COLO668 (cell line): Measurements from ENCODE around the gene IGDCC3.
A peak's percentile ranks its signal among the peaks of the same experiment; 100 is the strongest.

Source experiments
- DNase-seq: peaks from one replicate; lab custom pipeline; 2025; ENCODE audit not compliant: unreplicated experiment; lab: John Stamatoyannopoulos, UW

Gene IGDCC3

GRCh38 chr15:65329288-65329983 lies 48.4 kb downstream of the IGDCC3 start:
- DNase-seq = no peak

- no peak for DNase-seq
Observed at GRCh38 chr15:65328506-65329287, 49.1 kb downstream of the IGDCC3 start.

- DNase-seq = no peak
Observed at GRCh38 chr15:65327651-65328393, 50.0 kb downstream of the IGDCC3 start.

GRCh38 chr15:65326818-65327217 lies 51.0 kb downstream of the IGDCC3 start:
- DNase-seq = no peak

- peak; percentile 26 for DNase-seq
Observed at GRCh38 chr15:65326117-65326526, 51.7 kb downstream of the IGDCC3 start.

DNA sequence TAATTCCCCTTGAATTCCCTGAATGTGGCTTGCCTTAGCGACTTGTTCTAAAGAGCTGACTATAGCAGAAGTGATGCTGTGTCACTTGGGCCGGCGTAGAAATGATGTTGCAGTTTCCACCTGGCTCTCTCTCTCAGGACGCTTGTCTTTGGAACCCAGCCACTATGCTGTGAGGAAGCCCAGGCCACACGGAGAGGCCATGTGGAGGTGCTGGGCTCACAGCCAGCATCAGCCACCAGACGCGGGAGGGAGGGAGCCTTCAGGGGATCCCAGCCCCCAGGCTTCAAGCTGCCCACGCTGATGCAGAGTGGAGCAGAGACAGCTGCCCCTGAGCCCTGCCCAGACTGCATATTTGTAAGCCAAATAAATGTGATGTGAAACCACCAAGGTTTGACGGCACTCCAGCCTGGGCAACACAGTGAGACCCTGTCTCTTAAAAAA lies 54.7 kb downstream of the IGDCC3 start:
- peak; percentile 12 for DNase-seq

DNA sequence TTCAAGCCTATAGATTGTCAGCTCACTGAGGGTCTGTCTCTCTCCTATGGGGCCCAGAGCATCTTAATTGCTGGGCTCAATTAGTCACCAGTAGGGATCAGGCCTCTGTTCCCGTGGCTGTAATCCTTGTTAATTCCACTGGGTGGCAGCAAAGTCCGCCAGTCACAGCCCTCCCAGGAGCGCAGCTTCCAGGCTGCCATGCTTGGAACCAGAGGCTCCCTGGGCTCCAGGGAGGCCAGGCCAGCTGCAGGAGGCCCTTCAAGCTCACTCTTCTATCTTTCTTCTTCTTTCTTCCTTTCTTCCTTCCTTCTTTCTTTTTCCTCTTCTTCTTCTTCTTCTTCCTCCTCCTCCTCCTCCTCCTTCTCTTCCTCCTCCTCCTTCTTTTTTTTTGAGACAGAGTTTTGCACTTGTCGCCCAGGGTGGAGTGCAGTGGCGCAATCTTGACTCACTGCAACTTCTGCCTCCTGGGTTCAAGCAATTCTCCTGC lies 58.9 kb downstream of the IGDCC3 start:
- DNase-seq = peak; percentile 74

DNA sequence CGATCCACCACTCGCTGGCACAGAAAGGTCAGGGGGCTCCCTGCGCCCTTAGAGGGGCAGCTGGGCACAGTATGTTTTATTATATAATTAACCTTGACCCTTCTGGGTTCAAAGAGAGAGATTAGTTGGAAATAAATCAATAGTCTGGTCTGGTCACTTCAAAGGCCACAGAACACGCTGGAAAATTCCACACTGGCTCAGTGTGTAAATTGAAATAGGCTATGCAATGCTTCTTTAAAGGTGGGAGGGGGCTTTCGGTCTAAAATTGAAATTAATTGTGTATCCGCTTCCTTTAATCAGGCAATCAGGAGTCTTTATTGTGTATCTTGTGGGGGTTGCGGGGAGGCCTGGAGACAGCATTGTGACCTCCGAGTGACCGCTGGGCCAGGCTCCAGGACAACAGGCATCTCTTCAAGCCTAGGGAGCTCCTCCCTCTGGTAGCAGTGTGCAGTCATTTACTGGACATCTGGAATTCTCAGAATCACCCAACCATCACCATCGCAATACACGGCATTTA lies 65.3 kb downstream of the IGDCC3 start:
- DNase-seq = no peak

DNA sequence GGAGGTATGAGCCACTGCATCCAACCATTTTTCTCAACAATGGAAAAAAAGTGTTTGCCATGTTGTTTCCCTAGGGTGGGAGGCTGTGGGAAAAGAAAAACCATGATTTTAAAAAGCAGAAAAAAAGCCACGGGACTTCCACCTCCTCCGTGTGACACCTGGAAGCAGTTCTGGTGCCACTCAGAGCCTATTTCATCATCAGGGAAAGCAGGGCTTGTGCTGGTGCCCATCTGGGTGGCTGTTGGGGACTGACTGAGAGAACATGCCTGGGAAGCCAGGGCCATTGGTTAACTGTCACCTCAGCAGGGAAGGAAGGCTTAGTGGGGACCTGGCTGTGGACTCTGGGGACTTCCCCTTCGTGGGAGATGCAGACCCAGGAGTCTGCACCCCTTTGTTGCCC lies 66.0 kb downstream of the IGDCC3 start:
- DNase-seq = no peak

GRCh38 chr15:65310431-65311137 lies 67.2 kb downstream of the IGDCC3 start:
- DNase-seq = no peak

DNA sequence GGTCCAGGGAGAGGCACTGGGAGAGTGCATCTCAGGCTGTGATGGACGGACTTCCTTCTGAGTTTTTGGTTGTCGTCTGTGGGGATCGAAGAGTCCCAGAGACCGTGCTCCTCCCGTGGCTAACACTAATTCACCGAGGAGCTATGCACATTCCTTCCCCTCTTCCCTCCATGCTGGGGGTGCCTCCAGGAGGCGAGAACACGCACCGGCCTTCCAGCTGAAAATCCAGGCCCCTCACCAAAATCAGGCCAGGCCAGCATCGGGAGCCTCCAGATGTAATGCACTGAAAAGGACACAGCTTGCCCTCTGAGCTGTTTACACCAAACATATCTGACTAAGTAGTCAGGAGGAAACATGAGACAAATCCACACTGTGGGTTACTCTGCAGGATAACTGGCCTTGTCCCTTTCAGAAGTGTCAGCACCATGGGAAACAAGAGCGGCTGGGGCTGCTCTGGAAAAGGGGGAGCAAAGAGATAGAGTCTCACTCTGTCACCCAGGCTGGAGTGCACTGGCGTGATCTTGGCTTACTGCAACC lies 67.9 kb downstream of the IGDCC3 start:
- no peak for DNase-seq

GRCh38 chr15:65307978-65308377 lies 69.8 kb downstream of the IGDCC3 start:
- DNase-seq = no peak

DNA sequence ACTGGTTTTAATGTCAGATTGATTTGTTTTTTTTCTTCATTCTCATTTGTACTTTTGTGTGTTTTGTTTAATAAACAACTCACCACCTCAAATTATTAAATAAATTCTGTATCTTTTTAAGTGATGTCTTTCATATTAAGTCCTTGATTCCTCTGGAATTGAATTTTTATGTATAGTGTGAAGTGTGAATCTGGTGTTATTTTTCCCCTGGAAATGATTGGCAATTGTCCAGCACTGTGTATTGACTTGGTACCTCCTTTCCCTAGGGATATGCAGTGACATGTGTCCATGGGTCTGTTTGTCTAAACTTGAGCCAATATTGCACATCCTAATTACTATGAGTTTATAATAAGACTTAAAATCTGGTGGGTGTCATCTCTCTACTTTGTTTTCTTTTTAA lies 71.3 kb downstream of the IGDCC3 start:
- no peak for DNase-seq

GRCh38 chr15:65305776-65306175 lies 72.0 kb downstream of the IGDCC3 start:
- no peak for DNase-seq

GRCh38 chr15:65305150-65305758 lies 72.5 kb downstream of the IGDCC3 start:
- DNase-seq = no peak

DNA sequence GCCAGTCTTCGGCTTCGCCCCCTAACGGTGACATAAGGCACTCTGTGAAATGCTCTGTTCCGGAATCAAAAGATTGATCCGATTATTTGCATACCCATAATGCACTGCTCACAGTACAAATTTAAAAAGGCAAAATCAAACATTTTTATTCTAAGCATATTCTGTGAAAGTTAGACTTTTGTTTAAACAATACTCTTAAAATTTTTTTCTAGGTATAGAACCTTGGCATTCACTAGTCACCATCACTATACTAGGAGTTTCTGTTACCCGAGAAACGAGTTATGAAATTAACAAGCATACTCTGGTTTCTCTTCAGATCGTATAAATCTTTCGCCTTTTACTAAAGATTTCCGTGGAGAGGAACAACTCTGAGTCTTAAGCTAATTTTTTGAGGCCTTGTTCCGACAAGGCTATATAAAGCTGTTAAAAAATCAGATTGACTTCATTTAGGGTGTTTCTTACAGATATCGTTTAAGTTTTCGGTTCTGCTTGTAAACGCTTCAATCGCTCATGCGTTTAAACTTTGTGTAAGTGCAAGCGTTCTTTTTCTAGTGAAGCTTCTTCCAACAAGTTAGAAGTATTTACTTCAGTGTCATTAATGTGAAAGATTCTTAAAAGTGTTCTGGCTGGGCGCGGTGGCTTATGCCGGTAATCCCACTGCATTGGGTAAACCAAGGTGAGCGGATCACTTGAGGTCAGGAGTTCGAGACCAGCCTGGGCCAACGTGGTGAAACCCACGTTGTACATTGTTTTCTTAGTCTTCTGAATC lies 73.2 kb downstream of the IGDCC3 start, which contains the start of gene RNU5B-1:
Gene RNU5B-1, plus strand, starts transcription at position 297 of the 769 bp plus-strand sequence.
- peak; percentile 70 for DNase-seq

GRCh38 chr15:65303687-65304380 lies 74.0 kb downstream of the IGDCC3 start:
- DNase-seq = peak; percentile 42

- DNase-seq = no peak
Observed at GRCh38 chr15:65302061-65302460, 75.7 kb downstream of the IGDCC3 start.
